Neuron (in vitro differentiated cells): ENCODE results near the gene SOX2.

Experiments used
- H2AFZ ChIP-seq: one replicate; pipeline ENCODE4 v1.6.1; 2013; ENCODE audit warnings: low read depth, mild to moderate bottlenecking, inconsistent platforms, low read length, moderate library complexity
- H3K27me3 ChIP-seq: one replicate; pipeline ENCODE4 v1.6.1; 2013; ENCODE audit warnings: low read length; ENCODE audit not compliant: insufficient read depth
- H3K36me3 ChIP-seq: one replicate; pipeline ENCODE4 v1.6.1; 2013; ENCODE audit warnings: low read length; ENCODE audit not compliant: insufficient read depth
- H3K4me1 ChIP-seq: one replicate; pipeline ENCODE4 v1.6.1; 2013; ENCODE audit warnings: low read length; ENCODE audit not compliant: insufficient read depth
- H3K4me3 ChIP-seq: 2 replicates; pipeline ENCODE4 v1.5.1; 2013; ENCODE audit warnings: mild to moderate bottlenecking, low read length, moderate library complexity
- H3K9me3 ChIP-seq: one replicate; pipeline ENCODE4 v1.6.1; 2013; ENCODE audit warnings: low read length

SOX2 gene

DNA sequence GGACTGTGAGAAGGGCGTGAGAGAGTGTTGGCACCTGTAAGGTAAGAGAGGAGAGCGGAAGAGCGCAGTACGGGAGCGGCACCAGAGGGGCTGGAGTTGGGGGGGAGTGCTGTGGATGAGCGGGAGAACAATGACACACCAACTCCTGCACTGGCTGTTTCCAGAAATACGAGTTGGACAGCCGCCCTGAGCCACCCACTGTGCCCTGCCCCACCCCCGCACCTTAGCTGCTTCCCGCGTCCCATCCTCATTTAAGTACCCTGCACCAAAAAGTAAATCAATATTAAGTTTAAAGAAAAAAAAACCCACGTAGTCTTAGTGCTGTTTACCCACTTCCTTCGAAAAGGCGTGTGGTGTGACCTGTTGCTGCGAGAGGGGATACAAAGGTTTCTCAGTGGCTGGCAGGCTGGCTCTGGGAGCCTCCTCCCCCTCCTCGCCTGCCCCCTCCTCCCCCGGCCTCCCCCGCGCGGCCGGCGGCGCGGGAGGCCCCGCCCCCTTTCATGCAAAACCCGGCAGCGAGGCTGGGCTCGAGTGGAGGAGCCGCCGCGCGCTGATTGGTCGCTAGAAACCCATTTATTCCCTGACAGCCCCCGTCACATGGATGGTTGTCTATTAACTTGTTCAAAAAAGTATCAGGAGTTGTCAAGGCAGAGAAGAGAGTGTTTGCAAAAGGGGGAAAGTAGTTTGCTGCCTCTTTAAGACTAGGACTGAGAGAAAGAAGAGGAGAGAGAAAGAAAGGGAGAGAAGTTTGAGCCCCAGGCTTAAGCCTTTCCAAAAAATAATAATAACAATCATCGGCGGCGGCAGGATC lies at the start of gene SOX2:
Gene SOX2 (plus strand): TSS at position 601 of the 811 bp plus-strand sequence. CDS start 436 bp downstream, outside the sequence.
- Histone ChIP-seq H3K9me3 (no peaks in the 10 kb centered on the region), H3K27me3 (no peaks in the 10 kb centered on the region), H2AFZ (no peak within 1 kb of the TSS), H3K4me1 (peaks cover 46% of the 10 kb centered on the region), H3K36me3 (peaks cover 36% of the 10 kb centered on the region), H3K4me3 (peak within 1 kb of the TSS; percentile 81)

DNA sequence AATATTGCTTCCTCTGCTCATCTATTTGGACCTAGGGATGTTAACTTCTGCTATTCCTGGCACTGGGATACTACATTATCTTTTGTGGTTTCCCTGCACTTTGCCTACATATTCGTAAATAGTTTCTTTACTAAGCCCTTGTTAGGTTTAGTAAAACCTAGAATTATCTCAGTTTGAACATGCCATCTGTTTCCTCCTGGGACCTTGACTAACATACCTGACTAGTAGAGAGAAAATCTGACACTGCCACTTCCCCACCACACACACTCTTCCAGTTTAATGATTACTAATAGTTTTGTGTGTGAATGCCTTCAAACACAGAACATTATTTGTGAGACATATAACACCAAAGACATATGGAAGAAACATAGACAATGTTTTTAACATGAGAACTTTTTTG lies 28.2 kb upstream of the SOX2 start:
- peaks cover 17% of the 10 kb centered on the region for H3K4me1 ChIP-seq
- no peak overlapping the region for H3K4me3 ChIP-seq
- H2AFZ ChIP-seq, result no peak overlapping the region
- H3K27me3 ChIP-seq, result no peaks in the 10 kb centered on the region
- H3K9me3 ChIP-seq, result peaks cover 5% of the 10 kb centered on the region
- H3K36me3 ChIP-seq, result peaks cover 7% of the 10 kb centered on the region

DNA sequence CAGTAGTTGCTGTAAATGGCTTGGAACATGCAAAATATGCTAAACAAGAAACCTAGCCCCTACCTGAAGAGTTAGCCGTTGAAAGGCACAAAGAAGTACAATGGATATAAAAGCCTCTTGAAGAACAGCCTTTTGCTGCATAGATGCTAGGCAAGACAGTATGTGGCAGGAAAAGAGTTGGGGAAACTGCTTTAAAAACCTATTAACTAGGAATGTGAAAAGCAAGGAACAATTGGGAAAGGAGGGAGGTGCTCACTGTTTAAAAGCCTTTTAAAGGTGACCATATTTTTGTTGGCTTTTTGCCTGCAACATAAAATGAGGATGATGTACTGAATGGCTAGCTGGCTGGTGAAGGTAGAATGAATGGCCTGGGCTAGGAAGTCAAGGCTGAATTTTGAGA lies 24.5 kb upstream of the SOX2 start:
- H3K9me3 ChIP-seq, result peaks cover 2% of the 10 kb centered on the region
- no peak overlapping the region for H2AFZ ChIP-seq
- H3K27me3 ChIP-seq, result no peaks in the 10 kb centered on the region
- H3K4me1 ChIP-seq, result peaks cover 21% of the 10 kb centered on the region
- H3K4me3 ChIP-seq, result no peak overlapping the region
- peaks cover 7% of the 10 kb centered on the region for H3K36me3 ChIP-seq

DNA sequence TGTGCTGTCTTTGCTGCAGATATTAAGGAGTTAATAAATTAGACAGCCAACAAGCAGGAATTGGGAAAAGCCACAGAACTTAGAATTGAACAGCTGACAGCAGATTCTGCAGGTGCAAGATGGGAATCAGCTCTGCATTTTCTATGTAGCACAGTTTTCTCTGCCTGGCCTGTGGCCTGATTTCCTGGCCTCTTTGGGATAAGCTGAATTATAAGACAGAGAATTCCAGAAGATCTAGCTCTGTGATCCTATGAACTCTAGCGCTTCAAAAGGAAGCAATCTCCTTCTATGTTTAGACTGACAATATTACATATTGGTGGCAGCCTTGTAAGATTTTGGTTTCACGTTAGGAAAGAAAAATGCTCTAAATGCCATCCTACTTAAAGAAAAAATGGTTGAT lies 24.0 kb upstream of the SOX2 start:
- H3K36me3 ChIP-seq, result peaks cover 5% of the 10 kb centered on the region
- H3K4me1 ChIP-seq, result peaks cover 26% of the 10 kb centered on the region

DNA sequence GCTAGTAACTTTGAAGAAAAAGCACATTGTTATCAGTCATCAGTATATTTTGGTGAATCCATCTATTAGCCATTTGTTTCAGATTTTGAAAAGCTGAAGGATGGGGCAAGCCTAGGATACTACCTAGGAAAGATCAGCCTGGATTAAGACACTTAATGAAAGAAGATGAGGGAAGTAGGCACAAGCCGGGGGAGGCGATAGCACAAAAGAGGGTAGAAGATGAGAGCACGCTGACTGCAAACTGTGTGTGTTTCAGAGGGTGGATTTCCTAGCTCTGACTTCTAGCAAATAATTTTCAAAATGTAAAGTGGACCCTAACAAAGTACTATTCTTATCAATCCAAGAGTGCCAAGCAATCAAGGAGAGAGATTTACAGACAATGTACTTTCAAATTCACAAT lies 22.2 kb upstream of the SOX2 start:
- H2AFZ ChIP-seq, result no peak overlapping the region
- no peaks in the 10 kb centered on the region for H3K27me3 ChIP-seq
- peaks cover 32% of the 10 kb centered on the region for H3K4me1 ChIP-seq
- H3K4me3 ChIP-seq, result no peak overlapping the region
- no peaks in the 10 kb centered on the region for H3K9me3 ChIP-seq
- peaks cover 5% of the 10 kb centered on the region for H3K36me3 ChIP-seq

More for the DNA sequence above, 24.0 kb upstream of the SOX2 start:
- Histone ChIP-seq H3K27me3 (no peaks in the 10 kb centered on the region), H3K4me3 (no peak overlapping the region), H3K9me3 (peaks cover 2% of the 10 kb centered on the region), H2AFZ (no peak overlapping the region)

DNA sequence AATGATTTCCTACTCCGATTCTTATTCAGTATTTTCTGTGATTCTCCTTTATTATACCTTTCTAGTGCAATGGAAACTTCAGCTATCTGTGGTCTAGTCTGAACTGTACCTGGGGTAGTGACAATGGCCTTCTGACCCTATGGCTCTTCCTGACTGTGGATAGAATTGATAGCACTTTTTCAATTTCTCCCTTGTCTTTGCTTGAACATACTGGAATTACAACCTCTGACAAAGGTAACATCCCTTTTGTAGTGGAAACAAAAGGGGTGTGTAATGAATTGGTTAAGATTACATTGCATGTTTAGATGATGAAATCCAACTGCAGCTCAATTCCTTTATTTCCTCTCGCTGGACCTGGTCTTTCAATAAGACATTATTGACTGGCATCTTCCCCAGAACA lies 21.0 kb upstream of the SOX2 start:
- peaks cover 32% of the 10 kb centered on the region for H3K4me1 ChIP-seq
- H3K36me3 ChIP-seq, result peaks cover 11% of the 10 kb centered on the region
- peaks cover 8% of the 10 kb centered on the region for H3K9me3 ChIP-seq
- no peak overlapping the region for H3K4me3 ChIP-seq
- no peak overlapping the region for H2AFZ ChIP-seq
- no peaks in the 10 kb centered on the region for H3K27me3 ChIP-seq

DNA sequence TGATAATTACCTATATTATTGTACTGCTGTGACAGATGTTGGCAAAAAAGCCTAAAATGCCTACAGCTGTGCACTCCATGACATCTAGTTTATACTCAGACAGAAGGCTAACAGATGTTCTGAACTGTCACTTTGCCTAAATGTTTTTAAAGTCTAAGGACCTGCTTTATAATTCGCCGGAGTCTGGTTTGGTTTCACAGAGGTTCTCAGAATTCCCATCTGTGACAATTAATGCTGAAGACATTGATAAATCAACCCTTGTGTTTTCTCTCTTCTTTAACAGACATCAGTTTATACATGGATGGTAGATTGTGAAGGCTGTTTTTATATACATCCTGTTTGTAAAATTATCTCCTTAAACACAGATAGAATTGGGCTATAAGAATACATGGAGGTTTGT lies 19.8 kb upstream of the SOX2 start:
- H3K27me3 ChIP-seq, result no peaks in the 10 kb centered on the region
- peaks cover 17% of the 10 kb centered on the region for H3K36me3 ChIP-seq
- peaks cover 26% of the 10 kb centered on the region for H3K4me1 ChIP-seq
- H2AFZ ChIP-seq, result no peak overlapping the region
- no peak overlapping the region for H3K4me3 ChIP-seq
- H3K9me3 ChIP-seq, result peaks cover 8% of the 10 kb centered on the region

DNA sequence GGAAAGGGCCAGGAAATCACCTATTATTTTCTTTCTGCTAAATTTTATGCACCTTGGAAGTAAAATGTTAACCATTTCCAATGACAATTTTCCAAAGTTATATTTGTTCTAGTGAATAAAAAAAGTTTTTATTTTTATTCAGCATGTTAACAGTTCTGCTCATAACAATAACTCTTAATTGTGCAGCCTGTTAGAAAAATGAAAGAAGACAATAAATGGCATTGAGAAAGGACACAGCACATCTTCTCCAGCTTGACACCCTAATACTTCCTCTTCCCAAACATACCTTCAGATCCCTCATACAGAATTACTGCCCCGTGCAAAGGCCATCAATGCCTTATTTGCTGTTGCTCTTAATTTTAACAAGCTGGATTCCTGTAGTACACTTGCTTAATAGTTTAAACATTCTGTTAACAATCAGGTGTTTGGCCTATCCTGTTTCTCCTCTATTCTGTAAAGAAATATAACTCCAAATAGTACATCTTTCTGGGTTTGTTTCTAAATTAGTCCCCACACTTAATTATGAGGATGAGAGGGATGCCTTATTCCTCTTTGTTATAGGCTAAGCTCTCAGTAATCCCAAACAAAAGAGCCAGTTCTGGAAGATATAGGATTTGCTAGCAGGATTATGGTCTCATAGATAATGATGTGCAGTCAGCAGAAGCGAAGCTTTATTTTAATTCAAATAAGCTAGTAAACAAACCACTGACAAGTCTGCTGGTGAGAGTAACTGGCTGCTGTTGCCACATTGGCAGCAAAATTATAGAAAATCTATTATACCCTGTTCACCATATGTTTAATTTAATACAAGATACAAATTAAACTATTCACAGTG lies 19.2 kb upstream of the SOX2 start:
- H3K36me3 ChIP-seq, result peaks cover 19% of the 10 kb centered on the region
- peaks cover 20% of the 10 kb centered on the region for H3K4me1 ChIP-seq
- H3K27me3 ChIP-seq, result no peaks in the 10 kb centered on the region
- H3K4me3 ChIP-seq, result no peak overlapping the region
- H2AFZ ChIP-seq, result no peak overlapping the region
- H3K9me3 ChIP-seq, result peaks cover 8% of the 10 kb centered on the region

DNA sequence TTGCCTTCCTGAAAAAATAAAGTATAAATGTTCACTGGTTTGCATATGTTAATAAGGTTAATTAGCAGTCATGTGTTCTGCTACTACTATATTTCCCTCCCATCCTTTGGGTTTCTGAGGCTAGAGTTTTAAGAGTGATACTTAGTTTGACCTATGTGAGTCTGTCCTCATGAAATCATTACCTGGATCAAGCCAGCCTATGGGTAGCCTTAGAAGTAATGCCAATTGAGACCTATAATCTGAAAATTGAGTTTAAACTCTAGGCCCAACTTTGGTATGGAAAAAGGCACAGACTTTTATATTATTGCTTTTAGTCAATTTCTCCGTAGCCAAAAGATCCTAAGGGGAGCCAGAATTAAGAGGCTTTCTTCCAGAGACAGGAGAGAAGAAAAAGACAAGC lies 18.4 kb upstream of the SOX2 start:
- Histone ChIP-seq H3K9me3 (peaks cover 8% of the 10 kb centered on the region), H3K36me3 (peaks cover 19% of the 10 kb centered on the region), H3K27me3 (no peaks in the 10 kb centered on the region), H3K4me1 (peaks cover 20% of the 10 kb centered on the region), H2AFZ (no peak overlapping the region), H3K4me3 (no peak overlapping the region)

DNA sequence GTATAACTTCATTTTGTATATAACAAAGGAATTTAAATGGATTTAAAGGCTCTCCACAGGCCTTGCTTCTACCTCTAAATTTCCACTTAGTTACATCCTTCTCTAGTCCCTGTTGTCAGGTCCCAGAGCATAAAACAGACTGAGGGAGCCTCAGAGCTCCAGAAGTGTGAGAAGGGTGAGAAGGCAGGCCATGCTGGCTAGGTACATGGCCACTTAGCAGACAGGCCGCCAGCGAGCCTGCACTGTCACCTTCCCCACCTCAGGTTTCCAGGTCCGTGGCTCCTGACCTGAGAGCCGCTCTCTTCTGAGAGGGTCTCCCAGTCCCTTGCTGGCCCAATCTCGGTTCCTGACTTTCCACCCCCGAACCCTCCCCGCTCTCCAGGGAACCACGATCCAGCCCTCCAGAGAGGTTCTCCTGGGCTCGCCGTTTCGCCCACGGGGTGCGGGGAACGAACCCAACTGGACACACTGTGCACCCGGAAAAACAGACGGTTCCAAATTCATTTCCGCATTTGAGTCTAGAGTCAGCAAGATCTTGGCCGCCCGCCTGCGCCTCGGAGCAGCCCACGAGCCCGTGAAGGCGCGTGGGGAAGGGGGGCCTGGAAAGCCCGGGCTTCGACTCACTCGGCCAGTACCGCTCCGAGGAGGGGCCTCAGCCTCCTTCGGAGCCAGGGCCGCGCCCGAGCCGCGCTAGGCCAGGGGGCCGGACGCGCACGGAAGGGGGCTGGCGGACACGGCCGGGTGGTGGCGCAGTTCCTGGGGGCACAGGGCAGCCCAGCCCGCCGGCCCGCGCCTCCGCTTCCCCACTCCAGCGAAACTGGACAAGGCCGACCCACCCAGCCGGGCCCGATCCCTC lies 16.7 kb upstream of the SOX2 start:
- H3K27me3 ChIP-seq, result no peaks in the 10 kb centered on the region
- no peak overlapping the region for H2AFZ ChIP-seq
- no peak overlapping the region for H3K4me3 ChIP-seq
- H3K36me3 ChIP-seq, result peaks cover 19% of the 10 kb centered on the region
- peaks cover 37% of the 10 kb centered on the region for H3K4me1 ChIP-seq
- H3K9me3 ChIP-seq, result peaks cover 8% of the 10 kb centered on the region

DNA sequence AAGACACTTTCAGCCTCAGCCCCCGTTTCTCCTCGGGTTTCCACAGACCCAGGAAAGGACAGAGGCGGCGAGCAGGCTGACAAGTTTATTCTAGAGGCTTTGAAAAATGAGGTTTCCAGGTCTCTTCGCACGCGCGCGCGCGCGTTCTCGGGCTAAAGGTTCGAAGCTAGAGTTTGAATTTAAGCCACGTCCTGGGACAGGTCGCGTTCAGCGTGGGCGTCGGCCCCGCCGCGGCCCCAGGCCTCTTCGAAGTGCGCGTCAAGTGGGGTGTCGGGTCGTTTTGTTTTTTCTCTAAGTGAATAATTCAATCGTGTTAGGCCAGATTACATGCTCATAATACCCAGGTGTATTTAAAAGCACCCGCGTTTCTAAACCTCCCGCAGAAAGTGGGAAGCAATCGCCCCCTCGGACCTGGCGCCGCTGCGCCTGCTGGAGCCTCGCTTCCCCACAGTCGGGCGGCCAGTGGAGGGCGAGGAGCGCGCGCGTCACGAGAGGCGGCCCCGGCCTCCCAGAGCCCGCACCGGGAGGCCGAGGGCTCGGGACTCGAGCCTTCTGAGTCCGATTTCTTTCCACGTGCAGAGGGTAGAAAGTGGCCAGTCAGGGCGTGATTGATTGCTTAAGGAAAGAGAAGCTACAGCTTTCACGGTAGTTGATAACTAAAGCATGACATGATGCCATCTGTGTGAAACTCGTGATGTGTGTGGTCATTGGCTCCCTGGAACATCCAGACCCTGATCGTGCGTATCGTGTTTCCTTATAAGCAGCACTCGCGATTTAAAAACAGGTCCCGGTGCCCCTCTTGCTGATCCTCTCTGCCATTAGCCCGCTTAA lies 15.8 kb upstream of the SOX2 start:
- no peaks in the 10 kb centered on the region for H3K27me3 ChIP-seq
- H3K9me3 ChIP-seq, result peaks cover 8% of the 10 kb centered on the region
- peaks cover 43% of the 10 kb centered on the region for H3K4me1 ChIP-seq
- H3K36me3 ChIP-seq, result peaks cover 17% of the 10 kb centered on the region
- no peak overlapping the region for H3K4me3 ChIP-seq
- no peak overlapping the region for H2AFZ ChIP-seq

DNA sequence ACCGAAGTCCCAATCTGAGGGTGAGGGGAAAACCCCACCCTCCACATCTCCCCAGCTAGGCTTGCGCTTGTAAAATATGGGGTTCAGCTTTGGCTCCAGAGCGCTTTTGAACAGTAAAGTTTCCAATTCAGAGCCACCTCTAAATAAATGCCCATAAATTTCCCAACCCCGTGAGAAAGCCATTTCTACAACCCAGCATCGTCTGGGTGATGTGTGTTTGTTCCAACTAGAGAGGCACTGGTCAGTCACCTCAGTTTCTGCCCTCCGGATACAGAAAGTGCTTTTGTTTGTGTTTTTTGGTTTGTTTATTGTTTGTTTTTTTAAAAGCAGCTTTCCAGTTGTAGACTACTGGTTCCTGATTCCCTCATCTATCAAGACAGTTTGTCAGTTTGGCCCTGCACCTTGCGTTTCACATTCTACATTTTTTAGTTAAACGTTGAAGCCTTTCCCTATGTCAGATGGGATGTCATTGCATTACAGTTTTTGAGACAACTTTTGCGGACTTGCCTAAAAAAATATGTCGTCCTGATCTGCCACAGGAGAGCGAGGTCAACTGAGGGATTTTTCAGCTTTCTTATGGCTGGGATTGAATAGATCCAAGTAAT lies 15.0 kb upstream of the SOX2 start:
- Histone ChIP-seq H3K9me3 (peaks cover 8% of the 10 kb centered on the region), H3K36me3 (peaks cover 17% of the 10 kb centered on the region), H3K4me1 (peaks cover 45% of the 10 kb centered on the region), H3K27me3 (no peaks in the 10 kb centered on the region), H2AFZ (no peak overlapping the region), H3K4me3 (no peak overlapping the region)
